Osteocyte (in vitro differentiated cells): ENCODE results near the gene BRINP3. TPM values are rescaled to one million over a fixed set of nuclear protein-coding genes. Genes with fewer than 3 reads are reported as not detected.

Experiments
- DNase-seq: peaks from one replicate; pipeline ENCODE4 v3.0.0; 2021; ENCODE audit warnings: mixed read lengths; ENCODE audit not compliant: unreplicated experiment; ENCODE audit errors: extremely low spot score
- H3K27ac Mint-ChIP-seq: one replicate; pipeline ENCODE4 v1.8.0; 2021; ENCODE audit warnings: mild to moderate bottlenecking, mixed read lengths; ENCODE audit not compliant: unreplicated experiment
- H3K27me3 Mint-ChIP-seq: one replicate; pipeline ENCODE4 v1.8.0; 2021; ENCODE audit warnings: mixed read lengths; ENCODE audit not compliant: unreplicated experiment
- H3K36me3 Mint-ChIP-seq: one replicate; pipeline ENCODE4 v1.8.0; 2021; ENCODE audit warnings: mixed read lengths; ENCODE audit not compliant: unreplicated experiment
- H3K4me1 Mint-ChIP-seq: one replicate; pipeline ENCODE4 v1.8.0; 2021; ENCODE audit warnings: mixed read lengths; ENCODE audit not compliant: unreplicated experiment
- H3K4me3 Mint-ChIP-seq: one replicate; pipeline ENCODE4 v1.8.0; 2021; ENCODE audit warnings: mild to moderate bottlenecking, moderate library complexity, mixed read lengths; ENCODE audit not compliant: unreplicated experiment
- H3K9me3 Mint-ChIP-seq: one replicate; pipeline ENCODE4 v1.8.0; 2021; ENCODE audit warnings: mixed read lengths; ENCODE audit not compliant: unreplicated experiment
- CTCF ChIP-seq: fragments of 200-600 bp; sonication (generic); IDR thresholded peaks from 2 replicates; pipeline ENCODE4 v1.5.0; 2021; ENCODE audit warnings: antibody characterized with exemption, mild to moderate bottlenecking, moderate library complexity
- total RNA-seq: library from RNA; stranded (reverse); gene quantifications from 2 replicates; pipeline ENCODE4 v1.2.1, GENCODE V29; 2021

BRINP3 gene
- total RNA-seq, 1 donor from 2014 or later = 0.38 TPM

GRCh38 chr1:190491404-190491803 lies 13.7 kb upstream of the BRINP3 start:
- Mint-ChIP-seq H3K4me3 (no peak overlapping the region), H3K9me3 (no peaks in the 10 kb centered on the region), H3K27ac (no peak overlapping the region), H3K27me3 (no peaks in the 10 kb centered on the region), H3K36me3 (no peaks in the 10 kb centered on the region), H3K4me1 (no peaks in the 10 kb centered on the region)
- TF ChIP-seq CTCF = no peak
- no peak for DNase-seq

DNA sequence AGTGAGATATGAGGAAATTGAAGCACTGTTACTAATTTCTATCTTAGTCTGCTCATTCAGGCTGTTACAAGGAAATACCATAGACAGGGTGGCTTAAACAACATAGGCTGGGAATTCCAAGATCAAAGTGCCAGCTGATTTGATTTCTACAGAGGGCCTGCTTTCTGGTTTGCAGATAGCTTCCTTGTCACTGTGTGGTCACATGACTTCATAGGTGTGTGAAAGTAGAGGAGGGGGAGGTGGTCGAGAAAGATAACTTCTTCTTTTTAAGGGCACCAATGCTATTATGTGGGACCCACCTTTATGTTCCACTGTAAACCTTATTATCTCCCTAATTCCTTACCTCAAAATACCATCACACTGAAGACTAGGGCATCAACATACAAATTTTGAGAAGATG lies 6.4 kb upstream of the BRINP3 start:
- Mint-ChIP-seq H3K4me3 (no peak overlapping the region), H3K36me3 (no peaks in the 10 kb centered on the region), H3K27me3 (no peaks in the 10 kb centered on the region), H3K9me3 (no peaks in the 10 kb centered on the region), H3K4me1 (peaks cover 5% of the 10 kb centered on the region), H3K27ac (no peak overlapping the region)
- no peak for TF ChIP-seq CTCF
- DNase-seq = no peak

- Mint-ChIP-seq H3K9me3 (no peaks in the 10 kb centered on the region), H3K36me3 (no peaks in the 10 kb centered on the region), H3K27me3 (peaks cover 22% of the 10 kb centered on the region), H3K4me3 (no peak overlapping the region), H3K4me1 (peaks cover 30% of the 10 kb centered on the region), H3K27ac (no peak overlapping the region)
- TF ChIP-seq CTCF = no peak
- DNase-seq = no peak
Observed at GRCh38 chr1:190480231-190480630, 2.6 kb upstream of the BRINP3 start.

DNA sequence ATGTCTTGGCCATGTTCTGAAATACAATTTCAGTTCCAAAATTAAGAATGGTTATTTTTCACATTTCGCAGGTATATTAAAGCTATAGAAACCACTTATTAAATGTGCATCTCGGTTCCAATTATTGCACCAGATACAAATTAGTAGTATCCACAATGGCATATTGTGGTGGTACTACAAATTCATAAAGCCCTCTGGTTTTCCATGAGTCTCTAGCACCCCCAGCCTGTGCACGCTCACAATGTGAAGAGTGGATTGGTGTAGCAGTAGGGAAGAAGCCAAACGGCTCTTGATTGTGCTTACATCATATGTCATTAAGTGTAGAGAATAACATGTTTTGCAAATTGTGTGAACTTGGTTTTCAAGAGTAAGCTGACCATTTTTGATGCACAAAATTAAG lies 1.9 kb upstream of the BRINP3 start:
- Mint-ChIP-seq H3K4me3 (no peak overlapping the region), H3K36me3 (no peaks in the 10 kb centered on the region), H3K9me3 (no peaks in the 10 kb centered on the region), H3K4me1 (peaks cover 35% of the 10 kb centered on the region), H3K27me3 (peaks cover 27% of the 10 kb centered on the region), H3K27ac (no peak overlapping the region)
- TF ChIP-seq CTCF = no peak
- no peak for DNase-seq

DNA sequence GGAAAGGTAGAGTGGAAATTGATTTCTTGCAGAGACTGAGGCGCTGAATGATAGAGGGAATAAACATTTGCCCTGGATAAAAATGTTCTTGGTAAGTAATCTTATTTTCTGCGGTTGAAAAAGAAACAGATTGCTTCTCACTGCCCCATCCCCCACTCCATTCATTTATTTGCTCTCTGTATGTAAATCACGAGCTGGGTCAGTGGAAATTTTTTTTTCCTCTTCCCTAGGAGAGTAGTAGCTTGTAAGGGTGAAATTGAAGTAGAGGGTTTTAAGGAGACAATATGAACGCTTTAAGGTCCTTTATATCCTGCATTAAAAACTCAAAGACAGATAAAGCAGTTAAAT lies 1.4 kb upstream of the BRINP3 start:
- H3K4me1 Mint-ChIP-seq = peaks cover 35% of the 10 kb centered on the region
- peak overlapping the region; percentile 88 for H3K4me3 Mint-ChIP-seq
- TF ChIP-seq CTCF = no peak
- no peaks in the 10 kb centered on the region for H3K36me3 Mint-ChIP-seq
- H3K9me3 Mint-ChIP-seq = no peaks in the 10 kb centered on the region
- DNase-seq = no peak
- no peak overlapping the region for H3K27ac Mint-ChIP-seq
- peaks cover 28% of the 10 kb centered on the region for H3K27me3 Mint-ChIP-seq
